ENCODE results near the gene HAUS6.

HAUS6 gene

GRCh38 chr9:19149230-19149629 lies 46.5 kb upstream of the HAUS6 start:
- Histone ChIP-seq H3F3A (ENCODE audit: control insufficient read depth, insufficient read depth) (no peaks in the 10 kb centered on the region), H3K27me3 (ENCODE audit: control insufficient read depth, low read length) (no peaks in the 10 kb centered on the region), H3K4me1 (ENCODE audit: control insufficient read depth, low read length) (no peaks in the 10 kb centered on the region), H3K27ac (ENCODE audit: low read depth, low read length) (no peak overlapping the region), H4K20me1 (ENCODE audit: control insufficient read depth, insufficient read depth, low read depth, low read length) (no peaks in the 10 kb centered on the region), H3K4me3 (ENCODE audit: low read length) (no peak overlapping the region), H3K4me2 (ENCODE audit: low read length) (no peak overlapping the region), H3K79me2 (ENCODE audit: control insufficient read depth, low read length) (no peaks in the 10 kb centered on the region), H3K9me3 (ENCODE audit: control insufficient read depth, insufficient read depth, low read length) (no peaks in the 10 kb centered on the region), H3K36me3 (ENCODE audit: control insufficient read depth, low read length) (no peaks in the 10 kb centered on the region), H3K9me2 (replicated peaks; ENCODE audit: control insufficient read depth, low read length) (no peaks in the 10 kb centered on the region)
- TF ChIP-seq, protein P1, sequence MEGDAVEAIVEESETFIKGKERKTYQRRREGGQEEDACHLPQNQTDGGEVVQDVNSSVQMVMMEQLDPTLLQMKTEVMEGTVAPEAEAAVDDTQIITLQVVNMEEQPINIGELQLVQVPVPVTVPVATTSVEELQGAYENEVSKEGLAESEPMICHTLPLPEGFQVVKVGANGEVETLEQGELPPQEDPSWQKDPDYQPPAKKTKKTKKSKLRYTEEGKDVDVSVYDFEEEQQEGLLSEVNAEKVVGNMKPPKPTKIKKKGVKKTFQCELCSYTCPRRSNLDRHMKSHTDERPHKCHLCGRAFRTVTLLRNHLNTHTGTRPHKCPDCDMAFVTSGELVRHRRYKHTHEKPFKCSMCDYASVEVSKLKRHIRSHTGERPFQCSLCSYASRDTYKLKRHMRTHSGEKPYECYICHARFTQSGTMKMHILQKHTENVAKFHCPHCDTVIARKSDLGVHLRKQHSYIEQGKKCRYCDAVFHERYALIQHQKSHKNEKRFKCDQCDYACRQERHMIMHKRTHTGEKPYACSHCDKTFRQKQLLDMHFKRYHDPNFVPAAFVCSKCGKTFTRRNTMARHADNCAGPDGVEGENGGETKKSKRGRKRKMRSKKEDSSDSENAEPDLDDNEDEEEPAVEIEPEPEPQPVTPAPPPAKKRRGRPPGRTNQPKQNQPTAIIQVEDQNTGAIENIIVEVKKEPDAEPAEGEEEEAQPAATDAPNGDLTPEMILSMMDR (IDR thresholded peaks at IDR 0.05; ENCODE audit: low read depth, low read length, poor library complexity, severe bottlenecking), result no peak
- TF ChIP-seq EZH2phosphoT487 (IDR thresholded peaks at IDR 0.05; ENCODE audit: borderline replicate concordance, low read length), result no peak

- Histone ChIP-seq H3K4me1 (ENCODE audit: control insufficient read depth, low read length) (no peaks in the 10 kb centered on the region), H3K9me2 (replicated peaks; ENCODE audit: control insufficient read depth, low read length) (no peaks in the 10 kb centered on the region), H3K36me3 (ENCODE audit: control insufficient read depth, low read length) (no peaks in the 10 kb centered on the region), H3K9me3 (ENCODE audit: control insufficient read depth, insufficient read depth, low read length) (no peaks in the 10 kb centered on the region), H4K20me1 (ENCODE audit: control insufficient read depth, insufficient read depth, low read depth, low read length) (no peaks in the 10 kb centered on the region), H3K27me3 (ENCODE audit: control insufficient read depth, low read length) (no peaks in the 10 kb centered on the region), H3K4me3 (ENCODE audit: low read length) (no peak overlapping the region), H3K4me2 (ENCODE audit: low read length) (no peak overlapping the region), H3F3A (ENCODE audit: control insufficient read depth, insufficient read depth) (no peaks in the 10 kb centered on the region), H3K27ac (ENCODE audit: low read depth, low read length) (no peak overlapping the region), H3K79me2 (ENCODE audit: control insufficient read depth, low read length) (no peaks in the 10 kb centered on the region)
- TF ChIP-seq EZH2phosphoT487 (IDR thresholded peaks at IDR 0.05; ENCODE audit: borderline replicate concordance, low read length), result no peak
- TF ChIP-seq, protein P1 (IDR thresholded peaks at IDR 0.05; ENCODE audit: low read depth, low read length, poor library complexity, severe bottlenecking), result no peak
Observed at GRCh38 chr9:19148187-19148586, 45.5 kb upstream of the HAUS6 start.

- Histone ChIP-seq H3K4me1 (ENCODE audit: control insufficient read depth, low read length) (no peaks in the 10 kb centered on the region), H3K27ac (ENCODE audit: low read depth, low read length) (no peak overlapping the region), H3K9me3 (ENCODE audit: control insufficient read depth, insufficient read depth, low read length) (no peaks in the 10 kb centered on the region), H4K20me1 (ENCODE audit: control insufficient read depth, insufficient read depth, low read depth, low read length) (no peaks in the 10 kb centered on the region), H3F3A (ENCODE audit: control insufficient read depth, insufficient read depth) (no peaks in the 10 kb centered on the region), H3K79me2 (ENCODE audit: control insufficient read depth, low read length) (no peaks in the 10 kb centered on the region), H3K36me3 (ENCODE audit: control insufficient read depth, low read length) (no peaks in the 10 kb centered on the region), H3K4me2 (ENCODE audit: low read length) (no peak overlapping the region), H3K9me2 (replicated peaks; ENCODE audit: control insufficient read depth, low read length) (no peaks in the 10 kb centered on the region), H3K27me3 (ENCODE audit: control insufficient read depth, low read length) (no peaks in the 10 kb centered on the region), H3K4me3 (ENCODE audit: low read length) (no peak overlapping the region)
- TF ChIP-seq, protein P1 (IDR thresholded peaks at IDR 0.05; ENCODE audit: low read depth, low read length, poor library complexity, severe bottlenecking), result no peak
- TF ChIP-seq EZH2phosphoT487 (IDR thresholded peaks at IDR 0.05; ENCODE audit: borderline replicate concordance, low read length), result no peak
Observed at GRCh38 chr9:19146441-19147024, 43.8 kb upstream of the HAUS6 start.
